H1 (cell line): Measurements from ENCODE around the gene CAPN9. TPM values are rescaled to one million over a fixed set of nuclear protein-coding genes. Genes with fewer than 3 reads are reported as not detected.

Experiments
- CHD7 ChIP-seq: fragments of 300-600 bp; sonication (generic); IDR thresholded peaks from 2 replicates; pipeline ENCODE4 v1.7.1; 2012; ENCODE audit warnings: low read length, moderate library complexity, mild to moderate bottlenecking, inconsistent platforms; ENCODE audit not compliant: insufficient replicate concordance
- polyA plus RNA-seq, 7 experiments: library from polyadenylated mRNA; depleted of rRNA in 3 of 7; stranded (reverse) in 5 of 7; unstranded in 2 of 7; fragments of >200 nt in 5 of 7; fragments of 200-250 nt in 2 of 7; gene quantifications; 1 replicate in 5 of 7; 2 replicates in 1 of 7; 4 replicates in 1 of 7; pipeline versions ENCODE4 v1.2.1 to v1.2.3, GENCODE V29; 2011 to 2013; ENCODE audit warnings: missing spikeins in 2 of 7, mixed read lengths in 2 of 7
- total RNA-seq: library from RNA; stranded (reverse); fragmentation: NEBNext Ultra II Directional; extraction: Animal tissue kit (Norgen Biotek cat#: 25700); gene quantifications from 2 replicates; pipeline ENCODE4 v1.2.1, GENCODE V29; 2021

CAPN9 gene
- total and polyA plus RNA-seq, 2 of the 8 experiments (the other 6 are each of a cell fraction or from before 2014, with no cell fraction given) = 0.22 to 0.76 TPM

DNA sequence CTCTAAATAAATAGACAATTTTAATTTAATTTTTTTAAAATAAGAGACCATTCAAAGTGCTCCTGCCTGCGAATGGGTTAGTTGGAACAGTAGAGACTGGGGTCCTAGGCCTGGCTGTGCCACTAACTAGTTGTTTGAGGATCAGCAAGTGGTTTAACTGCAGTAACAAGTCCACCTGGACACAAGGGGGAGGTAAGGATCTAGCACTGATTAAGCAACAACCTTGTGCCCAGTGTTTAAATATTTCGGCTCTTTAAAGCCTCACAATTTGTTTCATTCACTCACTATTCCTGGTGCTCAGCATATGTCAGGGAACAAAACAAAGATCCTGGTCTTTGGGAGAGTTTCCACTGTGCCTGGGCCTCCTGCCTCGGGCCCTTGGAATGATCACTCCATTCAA is 31.7 kb upstream of the CAPN9 start (continued):
- no peak for TF ChIP-seq CHD7
